T-helper 1 cell treated with Interleukin-12 subunit alpha and Interleukin-12 subunit beta and Interleukin-4 antibody, amounts not matched to agents 30 μg/mL and 1 μg/mL, for 36 hours (primary cell): Measurements from ENCODE around the gene KLHL30.

Experiments
- H3K27ac Mint-ChIP-seq: one replicate; pipeline ENCODE4 v1.8.0; 2021; ENCODE audit warnings: mild to moderate bottlenecking, mixed read lengths
- H3K27me3 Mint-ChIP-seq: one replicate; pipeline ENCODE4 v1.8.0; 2021; ENCODE audit warnings: low read depth, mixed read lengths
- H3K36me3 Mint-ChIP-seq: one replicate; pipeline ENCODE4 v1.8.0; 2021; ENCODE audit warnings: low read depth, mixed read lengths
- H3K4me1 Mint-ChIP-seq: one replicate; pipeline ENCODE4 v1.8.0; 2021; ENCODE audit warnings: low read depth, mixed read lengths
- H3K4me3 Mint-ChIP-seq: one replicate; pipeline ENCODE4 v1.8.0; 2021; ENCODE audit warnings: mild to moderate bottlenecking, moderate library complexity, mixed read lengths
- H3K9me3 Mint-ChIP-seq: one replicate; pipeline ENCODE4 v1.8.0; 2021; ENCODE audit warnings: mixed read lengths

The KLHL30 gene

DNA sequence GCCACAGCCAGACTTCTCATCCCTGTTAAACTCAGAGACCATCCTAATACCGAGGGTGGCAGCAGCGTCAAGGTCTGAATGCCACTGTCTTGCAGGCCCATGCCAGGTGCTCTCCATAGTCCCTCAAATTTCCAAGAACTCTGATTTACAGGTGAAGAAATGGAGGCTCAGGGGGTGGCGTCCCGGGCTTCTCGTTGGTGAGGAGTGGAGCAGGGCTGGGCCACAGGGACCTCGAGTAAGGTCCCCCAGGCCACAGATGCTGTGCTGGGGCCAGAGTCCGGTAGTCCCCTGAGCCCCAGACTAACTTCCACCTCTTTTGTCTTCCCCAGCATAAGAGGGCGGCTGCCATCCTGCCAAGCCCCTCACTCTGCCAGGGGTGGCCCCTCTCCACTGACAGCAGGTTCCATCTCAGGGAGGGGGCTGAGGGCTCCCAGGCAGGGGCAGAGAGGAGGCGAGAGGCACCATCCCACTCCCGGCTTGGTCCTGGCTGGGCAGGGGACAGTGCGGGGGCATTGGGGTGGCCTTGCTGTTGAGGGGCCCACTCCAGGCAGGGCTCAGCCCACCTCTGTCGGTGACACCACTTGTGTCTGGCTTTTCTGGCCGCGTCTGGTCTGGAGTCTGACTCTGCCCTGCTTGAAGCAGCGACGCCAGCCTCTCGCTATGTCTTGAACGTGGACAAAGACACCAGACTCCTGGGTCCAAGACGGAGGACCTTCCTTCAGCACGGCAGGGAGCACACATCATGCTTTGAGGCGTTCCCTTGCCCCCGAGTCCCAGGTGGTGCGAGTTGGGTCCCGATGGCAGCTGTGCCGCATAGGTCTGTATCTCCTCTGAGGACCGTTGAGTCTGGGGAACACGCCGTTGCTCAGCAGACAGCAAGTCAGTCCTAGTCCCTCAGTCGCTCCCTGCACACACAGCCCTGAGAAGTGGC lies 15.9 kb upstream of the KLHL30 start:
- no peak overlapping the region for H3K4me3 Mint-ChIP-seq
- no peaks in the 10 kb centered on the region for H3K4me1 Mint-ChIP-seq
- peaks cover 3% of the 10 kb centered on the region for H3K27me3 Mint-ChIP-seq
- no peak overlapping the region for H3K27ac Mint-ChIP-seq
- H3K36me3 Mint-ChIP-seq: no peaks in the 10 kb centered on the region
- H3K9me3 Mint-ChIP-seq: no peaks in the 10 kb centered on the region

DNA sequence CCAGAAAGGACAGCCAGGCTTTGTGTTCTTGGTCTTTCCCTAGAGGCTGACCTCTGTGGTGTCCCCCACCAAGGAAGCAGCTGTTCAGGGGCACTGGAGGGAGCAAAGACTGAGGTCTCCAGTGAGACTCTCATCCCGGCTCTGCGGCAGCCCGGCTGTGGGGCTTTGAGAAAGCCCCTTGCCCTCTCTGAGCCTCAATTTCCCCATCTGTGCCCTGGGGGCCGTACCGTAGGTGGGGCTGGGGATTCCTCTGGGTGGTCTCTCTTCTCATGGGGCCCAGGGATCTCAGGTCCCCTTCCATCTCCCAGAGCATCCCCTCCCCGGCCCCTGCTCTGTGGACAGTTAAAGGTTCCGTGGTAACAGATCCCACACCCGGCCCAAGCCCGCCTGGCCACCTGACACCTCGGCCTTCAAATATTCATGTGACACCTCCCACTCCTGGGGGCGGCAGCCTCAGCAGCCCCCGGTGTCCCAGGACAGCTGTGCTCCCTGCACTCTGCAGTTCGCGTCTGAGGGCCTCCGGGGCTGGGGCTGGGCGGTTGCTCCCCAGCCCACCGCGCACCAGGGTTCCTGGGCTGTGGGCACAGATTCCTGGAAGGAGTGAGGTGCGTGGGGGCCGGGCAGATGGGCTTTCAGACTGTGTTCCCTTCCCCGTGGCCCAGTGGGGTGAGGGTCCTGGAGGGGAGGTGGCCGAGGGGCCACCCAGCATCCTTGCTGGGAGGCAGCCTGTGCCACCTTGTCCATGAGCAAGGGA lies 15.1 kb upstream of the KLHL30 start:
- no peaks in the 10 kb centered on the region for H3K36me3 Mint-ChIP-seq
- H3K9me3 Mint-ChIP-seq: no peaks in the 10 kb centered on the region
- no peaks in the 10 kb centered on the region for H3K27me3 Mint-ChIP-seq
- no peak overlapping the region for H3K27ac Mint-ChIP-seq
- H3K4me1 Mint-ChIP-seq: no peaks in the 10 kb centered on the region
- no peak overlapping the region for H3K4me3 Mint-ChIP-seq

DNA sequence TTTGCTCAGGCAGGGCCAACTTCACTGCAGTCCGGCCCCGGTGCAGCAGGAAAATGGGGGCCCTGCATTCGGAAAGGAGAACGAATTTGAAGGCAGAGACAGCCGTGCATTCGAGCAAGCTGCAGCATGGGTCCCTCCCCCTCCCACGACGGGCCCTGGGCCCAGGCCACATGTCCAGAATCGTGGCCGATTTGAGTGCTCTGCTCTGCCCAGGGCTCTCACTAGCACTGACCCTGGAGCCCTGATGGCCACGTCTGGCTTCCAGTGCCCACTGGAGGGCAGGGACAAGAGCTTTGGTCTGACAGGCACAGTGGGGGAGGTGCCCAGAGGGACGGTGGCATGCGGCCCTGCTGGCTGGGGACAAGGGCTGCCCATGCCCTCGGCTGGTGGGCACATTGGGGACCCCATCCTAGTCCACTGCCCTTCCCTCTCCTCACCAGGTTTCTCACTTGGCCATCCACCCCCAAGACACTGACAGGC lies 14.4 kb upstream of the KLHL30 start:
- Mint-ChIP-seq H3K27me3 (no peaks in the 10 kb centered on the region), H3K27ac (no peak overlapping the region), H3K4me3 (no peak overlapping the region), H3K9me3 (no peaks in the 10 kb centered on the region), H3K36me3 (no peaks in the 10 kb centered on the region), H3K4me1 (no peaks in the 10 kb centered on the region)

DNA sequence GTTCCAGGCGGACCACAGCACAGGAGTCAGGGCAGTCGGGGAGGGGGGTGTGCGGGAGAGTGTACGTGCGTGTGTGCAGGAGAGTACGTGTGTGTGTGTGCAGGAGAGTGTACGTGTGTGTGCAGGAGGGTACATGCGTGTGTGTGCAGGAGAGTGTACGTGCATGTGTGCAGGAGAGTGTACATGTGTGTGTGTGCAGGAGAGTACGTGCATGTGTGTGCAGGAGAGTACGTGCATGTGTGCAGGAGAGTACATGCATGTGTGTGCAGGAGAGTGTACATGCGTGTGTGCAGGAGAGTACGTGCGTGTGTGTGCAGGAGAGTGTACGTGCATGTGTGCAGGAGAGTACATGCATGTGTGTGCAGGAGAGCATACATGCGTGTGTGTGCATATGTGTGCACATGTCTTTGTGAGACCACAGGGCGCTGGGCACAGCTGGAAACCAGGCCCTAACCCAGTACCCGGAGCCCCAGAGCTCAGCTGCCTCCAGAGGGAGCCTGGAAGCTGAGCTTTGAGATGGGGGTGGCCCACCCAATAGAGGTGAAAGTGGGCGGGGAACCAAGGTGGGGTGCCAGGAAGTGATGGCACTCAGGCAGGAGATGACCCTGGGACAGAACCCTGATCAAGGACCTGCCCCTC lies 13.9 kb upstream of the KLHL30 start:
- Mint-ChIP-seq H3K27me3 (no peaks in the 10 kb centered on the region), H3K4me1 (no peaks in the 10 kb centered on the region), H3K9me3 (no peaks in the 10 kb centered on the region), H3K4me3 (no peak overlapping the region), H3K27ac (no peak overlapping the region), H3K36me3 (no peaks in the 10 kb centered on the region)

DNA sequence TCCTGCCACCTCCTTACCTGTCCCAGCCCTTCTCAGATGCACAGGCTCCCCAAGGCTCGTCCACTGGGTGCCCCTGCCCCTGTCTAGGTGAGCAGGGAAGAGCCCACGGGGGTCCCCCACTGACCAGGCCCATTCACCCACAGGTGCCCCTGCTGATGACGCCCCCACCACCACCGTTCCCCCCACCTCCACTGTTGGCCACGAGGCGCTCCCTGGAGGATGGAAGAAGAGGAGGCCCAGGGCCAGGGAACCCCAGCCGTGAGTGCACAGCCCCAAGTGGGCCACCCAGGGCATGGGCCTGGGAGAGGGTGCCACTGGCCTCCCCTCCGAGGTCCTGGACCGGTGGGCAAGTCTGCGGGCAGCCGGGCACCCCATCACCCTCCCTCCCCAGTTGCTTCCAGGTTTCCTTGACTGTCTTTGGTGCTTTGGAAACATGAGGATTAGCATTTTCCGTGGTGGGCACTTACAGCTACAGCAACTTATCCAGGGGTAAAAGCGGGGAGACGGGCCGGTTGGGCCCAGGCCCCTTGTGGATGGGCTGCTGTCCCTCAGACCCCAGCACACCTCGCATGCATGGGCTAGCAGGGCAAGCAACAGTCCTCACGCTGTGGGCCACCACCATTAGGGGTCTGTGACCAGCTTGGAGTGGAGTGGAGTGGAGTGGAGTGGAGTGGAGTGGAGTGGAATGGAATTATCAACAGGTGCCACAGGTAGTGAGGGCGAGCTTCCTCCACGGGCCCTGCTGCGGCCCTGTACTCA lies 13.2 kb upstream of the KLHL30 start:
- Mint-ChIP-seq H3K36me3 (no peaks in the 10 kb centered on the region), H3K9me3 (no peaks in the 10 kb centered on the region), H3K27ac (no peak overlapping the region), H3K27me3 (no peaks in the 10 kb centered on the region), H3K4me1 (no peaks in the 10 kb centered on the region), H3K4me3 (no peak overlapping the region)

DNA sequence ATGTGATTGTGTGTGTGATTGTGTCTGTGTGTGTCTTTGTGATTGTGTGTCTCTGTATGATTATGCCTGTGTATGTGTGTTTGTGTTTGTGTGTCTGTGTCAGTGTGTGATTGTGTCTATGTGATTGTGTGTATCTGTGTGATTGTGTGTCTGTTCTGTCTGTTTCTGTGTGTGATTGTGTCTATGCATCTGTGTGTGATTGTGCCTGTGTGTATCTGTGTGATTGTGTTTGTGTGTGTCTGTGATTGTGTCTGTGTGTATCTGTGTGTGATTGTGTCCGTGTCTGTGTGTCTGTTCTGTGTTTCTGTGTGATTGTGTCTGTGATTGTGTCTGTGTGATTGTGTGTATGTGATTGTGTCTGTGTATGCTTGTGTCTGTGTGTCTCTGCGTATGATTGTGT lies 12.1 kb upstream of the KLHL30 start:
- no peaks in the 10 kb centered on the region for H3K36me3 Mint-ChIP-seq
- no peak overlapping the region for H3K27ac Mint-ChIP-seq
- H3K9me3 Mint-ChIP-seq: no peaks in the 10 kb centered on the region
- no peaks in the 10 kb centered on the region for H3K27me3 Mint-ChIP-seq
- H3K4me1 Mint-ChIP-seq: no peaks in the 10 kb centered on the region
- H3K4me3 Mint-ChIP-seq: no peak overlapping the region

DNA sequence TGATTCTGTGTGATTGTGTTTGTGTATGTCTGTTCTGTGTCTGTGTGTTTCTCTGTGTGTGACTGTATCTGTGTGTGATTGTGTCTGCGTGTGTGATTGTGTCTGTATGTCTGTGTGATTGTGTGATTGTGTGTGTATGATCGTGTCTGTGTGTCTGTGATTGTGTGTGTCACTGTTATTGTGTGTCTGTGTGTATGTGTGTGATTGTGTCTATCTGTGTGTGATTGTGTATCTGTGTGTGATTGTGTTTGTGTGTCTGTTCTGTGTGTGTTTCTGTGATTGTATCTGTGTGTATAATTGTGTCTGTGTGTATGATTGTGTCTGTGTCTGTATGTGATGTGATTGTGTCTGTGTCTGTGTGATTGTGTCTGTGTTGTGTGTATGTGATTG lies 11.7 kb upstream of the KLHL30 start:
- no peaks in the 10 kb centered on the region for H3K27me3 Mint-ChIP-seq
- H3K36me3 Mint-ChIP-seq: no peaks in the 10 kb centered on the region
- no peak overlapping the region for H3K27ac Mint-ChIP-seq
- no peak overlapping the region for H3K4me3 Mint-ChIP-seq
- no peaks in the 10 kb centered on the region for H3K9me3 Mint-ChIP-seq
- H3K4me1 Mint-ChIP-seq: no peaks in the 10 kb centered on the region

DNA sequence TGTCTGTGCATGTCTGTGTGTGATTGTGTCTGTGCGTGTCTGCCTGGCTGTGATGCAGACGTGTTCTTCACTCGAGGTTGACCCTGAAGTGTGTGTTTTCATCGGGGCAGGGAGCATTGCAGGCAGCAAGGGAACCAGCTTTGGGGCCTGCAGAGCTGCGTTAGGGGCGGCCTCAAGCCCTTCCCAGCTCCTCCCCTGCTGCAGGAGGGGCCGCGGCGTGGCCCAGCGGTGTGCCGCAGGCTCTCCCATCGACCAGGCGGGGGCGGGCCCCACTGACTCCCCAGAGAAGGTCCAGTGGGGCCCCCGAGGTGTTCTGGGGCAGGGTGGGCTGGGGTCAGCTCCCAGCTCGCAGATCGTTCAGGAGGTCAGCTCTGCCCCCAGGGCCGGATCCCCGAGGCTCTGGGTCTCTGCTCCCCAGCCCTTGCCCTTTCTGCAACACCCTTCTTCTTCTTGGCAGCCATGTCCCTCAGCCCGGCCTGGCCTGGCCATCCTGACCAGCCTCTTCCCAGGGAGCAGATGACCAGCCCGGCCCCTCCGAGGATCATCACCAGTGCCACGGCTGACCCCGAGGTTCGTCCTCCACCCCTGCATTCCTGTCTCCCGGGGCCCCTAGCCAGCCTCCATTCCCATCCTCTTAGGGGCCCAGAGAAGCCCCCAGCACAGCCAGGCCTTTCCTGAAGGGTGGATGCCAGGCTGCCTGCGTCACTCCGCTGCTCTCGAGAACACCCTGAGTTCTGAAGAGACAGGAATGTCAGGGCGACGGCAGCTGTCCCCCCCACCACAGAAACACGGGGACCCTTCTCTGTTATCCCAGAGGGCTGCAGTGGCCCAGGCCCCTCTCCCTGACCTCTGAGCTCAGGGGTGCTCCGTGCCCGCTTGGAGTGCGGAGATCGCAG lies 11.1 kb upstream of the KLHL30 start:
- Mint-ChIP-seq H3K4me3 (no peak overlapping the region), H3K4me1 (no peaks in the 10 kb centered on the region), H3K27ac (no peak overlapping the region), H3K27me3 (no peaks in the 10 kb centered on the region), H3K36me3 (no peaks in the 10 kb centered on the region), H3K9me3 (no peaks in the 10 kb centered on the region)

DNA sequence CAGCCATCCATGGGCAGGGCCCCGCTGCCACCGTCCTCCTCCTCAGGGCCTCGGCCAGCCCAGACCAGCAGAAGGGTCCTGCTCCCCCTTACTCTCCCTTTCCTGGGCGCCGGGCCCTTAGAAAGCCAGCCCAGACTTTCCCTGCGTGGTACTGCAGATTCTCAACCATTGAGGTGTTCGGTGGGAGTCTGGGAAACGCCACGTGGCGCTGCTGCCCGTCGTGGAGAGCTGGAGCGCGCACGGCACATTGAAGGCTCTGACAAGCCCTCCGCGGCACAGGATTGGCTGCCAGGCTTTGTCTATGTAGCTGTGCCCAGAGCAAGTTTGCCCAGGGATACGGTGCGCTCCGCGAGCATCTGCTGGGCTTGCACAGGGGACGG lies 10.4 kb upstream of the KLHL30 start:
- Mint-ChIP-seq H3K27me3 (no peaks in the 10 kb centered on the region), H3K36me3 (no peaks in the 10 kb centered on the region), H3K4me3 (no peak overlapping the region), H3K9me3 (no peaks in the 10 kb centered on the region), H3K27ac (no peak overlapping the region), H3K4me1 (no peaks in the 10 kb centered on the region)

DNA sequence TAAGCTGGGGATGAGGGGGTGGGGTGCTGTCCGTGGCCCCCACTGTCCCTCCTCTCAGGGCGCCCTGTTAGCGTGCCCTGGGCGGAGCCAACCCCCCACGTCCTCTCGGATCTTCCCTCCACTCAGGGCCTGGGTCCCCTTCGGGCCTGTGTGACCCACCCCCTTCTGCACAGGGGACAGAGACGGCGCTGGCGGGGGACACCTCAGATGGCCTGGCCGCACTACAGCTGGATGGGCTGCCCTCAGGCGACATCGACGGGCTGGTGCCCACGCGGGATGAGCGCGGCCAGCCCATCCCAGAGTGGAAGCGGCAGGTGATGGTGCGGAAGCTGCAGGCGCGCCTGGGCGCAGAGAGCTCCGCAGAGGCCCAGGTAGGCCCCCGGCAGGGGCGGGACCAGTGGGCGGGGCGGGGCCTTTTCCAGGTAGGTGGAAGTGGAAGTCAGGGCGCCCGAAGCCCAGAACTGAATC lies 9.9 kb upstream of the KLHL30 start:
- no peaks in the 10 kb centered on the region for H3K36me3 Mint-ChIP-seq

DNA sequence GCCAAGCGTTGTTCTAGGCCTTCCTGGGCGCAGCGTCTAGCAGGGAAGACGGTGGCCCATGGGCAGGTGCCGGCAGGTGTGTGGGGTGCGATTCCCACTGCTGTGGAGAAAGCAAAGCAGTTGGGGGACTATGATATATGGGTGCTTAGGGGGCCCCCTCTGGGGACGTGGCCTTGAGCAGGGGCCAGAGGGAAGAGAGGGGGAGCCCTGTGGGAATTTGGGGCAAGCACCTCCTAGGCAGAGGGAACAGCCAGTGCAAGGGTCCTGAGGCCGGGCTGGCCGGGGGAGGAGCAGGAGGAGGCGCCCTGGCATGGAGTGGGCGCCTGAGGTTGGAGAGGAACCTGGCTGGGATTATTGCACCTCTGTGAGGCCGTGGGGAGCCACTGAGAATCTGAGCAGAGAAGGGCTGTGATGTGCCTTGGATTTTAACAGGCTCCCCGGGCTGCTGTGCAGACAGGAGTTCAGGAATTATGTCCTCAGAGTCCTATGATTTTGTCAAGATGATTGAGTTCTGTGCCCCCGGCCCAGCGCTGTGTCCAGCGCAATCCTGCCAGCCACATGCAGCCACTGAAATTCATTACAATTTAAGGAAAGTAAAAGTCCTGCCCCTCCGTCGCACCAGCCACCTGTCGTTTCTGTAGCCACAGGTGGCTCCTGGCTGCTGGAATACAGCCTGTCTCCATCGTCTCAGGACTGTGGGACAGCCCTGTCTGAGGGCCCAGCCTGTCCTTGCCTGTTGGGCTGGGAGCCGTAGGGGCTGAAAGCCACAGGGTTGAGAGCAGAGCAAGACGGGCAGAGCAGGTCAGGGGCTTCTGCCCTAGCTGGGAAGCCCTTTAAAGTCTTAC lies 9.1 kb upstream of the KLHL30 start:
- Mint-ChIP-seq H3K27me3 (no peaks in the 10 kb centered on the region), H3K36me3 (no peaks in the 10 kb centered on the region), H3K27ac (no peak overlapping the region), H3K4me1 (no peaks in the 10 kb centered on the region), H3K9me3 (no peaks in the 10 kb centered on the region), H3K4me3 (no peak overlapping the region)

More for the DNA sequence above, 9.9 kb upstream of the KLHL30 start:
- Mint-ChIP-seq H3K27ac (no peak overlapping the region), H3K4me3 (no peak overlapping the region), H3K9me3 (no peaks in the 10 kb centered on the region), H3K4me1 (no peaks in the 10 kb centered on the region), H3K27me3 (no peaks in the 10 kb centered on the region)

DNA sequence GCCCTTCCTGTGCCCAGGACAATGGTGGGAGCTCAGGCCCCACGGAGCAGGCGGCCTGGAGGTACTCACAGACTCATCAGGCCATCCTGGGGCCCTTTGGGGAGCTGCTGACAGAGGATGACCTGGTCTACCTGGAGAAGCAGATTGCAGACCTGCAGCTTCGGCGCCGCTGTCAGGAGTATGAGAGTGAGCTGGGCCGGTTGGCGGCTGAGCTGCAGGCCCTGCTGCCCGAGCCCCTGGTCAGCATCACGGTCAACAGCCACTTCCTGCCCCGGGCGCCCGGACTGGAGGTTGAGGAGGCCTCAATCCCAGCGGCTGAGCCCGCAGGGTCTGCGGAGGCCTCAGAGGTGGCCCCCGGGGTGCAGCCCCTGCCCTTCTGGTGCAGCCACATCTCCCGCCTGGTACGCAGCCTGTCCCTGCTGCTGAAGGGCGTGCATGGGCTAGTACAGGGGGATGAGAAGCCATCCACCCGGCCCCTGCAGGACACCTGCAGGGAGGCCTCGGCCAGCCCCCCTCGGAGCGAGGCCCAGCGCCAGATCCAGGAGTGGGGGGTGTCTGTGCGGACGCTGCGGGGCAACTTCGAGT lies 8.3 kb upstream of the KLHL30 start:
- Mint-ChIP-seq H3K27ac (no peak overlapping the region), H3K4me1 (no peaks in the 10 kb centered on the region), H3K4me3 (no peak overlapping the region), H3K9me3 (no peaks in the 10 kb centered on the region), H3K36me3 (no peaks in the 10 kb centered on the region), H3K27me3 (no peaks in the 10 kb centered on the region)
